HEK293 (cell line): ENCODE results near the gene DPH2.

Experiments used
- CTCF ChIA-PET: fragments of 350-600 bp; formaldehyde crosslinking; extraction: SDS; loops from one replicate; lab custom pipeline; 2021; ENCODE audit warnings: antibody characterized with exemption; lab: Yijun Ruan, JAX
- POLR2A ChIA-PET: fragments of 300-600 bp; formaldehyde crosslinking; extraction: SDS; loops from one replicate; lab custom pipeline; 2020; ENCODE audit warnings: antibody characterized with exemption, inconsistent platforms; lab: Yijun Ruan, JAX
- H3K27ac ChIP-seq: fragments of 200-500 bp; sonication (Bioruptor generic); 2 replicates; pipeline ENCODE4 v1.5.1; 2014; ENCODE audit warnings: low read depth, low read length, control low read depth, inconsistent platforms; ENCODE audit errors: extremely low read depth
- H3K36me3 ChIP-seq, 2 experiments: fragments of 200-500 bp in 1 of 2; sonication (Bioruptor generic) in 1 of 2; 1 replicate in 1 of 2; 2 replicates in 1 of 2; pipeline ENCODE4 v1.5.1; 2014 to 2017; ENCODE audit warnings: inconsistent platforms in 2 of 2, low read length in 2 of 2; ENCODE audit not compliant: control insufficient read depth in 2 of 2, insufficient read depth in 1 of 2
- H3K4me1 ChIP-seq: fragments of 200-500 bp; sonication (Bioruptor generic); 2 replicates; pipeline ENCODE4 v1.5.1; 2014; ENCODE audit warnings: mild to moderate bottlenecking, low read length, inconsistent platforms; ENCODE audit not compliant: control insufficient read depth, insufficient read depth
- H3K4me3 ChIP-seq: 2 replicates; pipeline ENCODE4 v1.5.1; 2011; ENCODE audit warnings: low read depth, mild to moderate bottlenecking, control low read depth, low read length, moderate library complexity
- H3K9me3 ChIP-seq: fragments of 200-500 bp; sonication (Bioruptor generic); 2 replicates; pipeline ENCODE4 v1.5.1; 2014; ENCODE audit warnings: low read depth, low read length, inconsistent platforms; ENCODE audit not compliant: control insufficient read depth, insufficient read depth
- GLIS2 ChIP-seq: fragments of 450-650 bp; formaldehyde crosslinking; IDR thresholded peaks from 2 replicates; pipeline ENCODE4 v1.5.1; 2016; ENCODE audit warnings: missing biosample characterization, missing genetic modification characterization
- HOXD13 ChIP-seq: sonication (generic); formaldehyde crosslinking; IDR thresholded peaks from 2 replicates; pipeline ENCODE4 v1.8.0; 2022; ENCODE audit warnings: missing genetic modification reagents, borderline replicate concordance
- TCF7L2 ChIP-seq: IDR thresholded peaks from 2 replicates; pipeline ENCODE4 v1.6.1; 2011; ENCODE audit warnings: low read depth, mild to moderate bottlenecking, inconsistent platforms, low read length, moderate library complexity, borderline replicate concordance
- ZBTB10 ChIP-seq: fragments of 450-650 bp; formaldehyde crosslinking; IDR thresholded peaks from 2 replicates; pipeline ENCODE4 v1.5.1; 2016; ENCODE audit warnings: missing biosample characterization, missing genetic modification characterization
- ZFHX2 ChIP-seq: fragments of 450-650 bp; formaldehyde crosslinking; conservative IDR thresholded peaks from 2 replicates; pipeline ENCODE4 v1.5.1; 2016; ENCODE audit warnings: missing biosample characterization, missing genetic modification characterization
- ZNF121 ChIP-seq: fragments of 450-650 bp; formaldehyde crosslinking; IDR thresholded peaks from 2 replicates; pipeline ENCODE4 v1.5.1; 2016; ENCODE audit warnings: missing biosample characterization, missing genetic modification characterization
- ZNF138 ChIP-seq: fragments of 450-650 bp; formaldehyde crosslinking; IDR thresholded peaks from 2 replicates; pipeline ENCODE4 v1.5.1; 2016; ENCODE audit warnings: missing biosample characterization, missing genetic modification characterization, borderline replicate concordance
- ZNF140 ChIP-seq: fragments of 450-650 bp; formaldehyde crosslinking; IDR thresholded peaks from 2 replicates; pipeline ENCODE4 v1.5.1; 2016; ENCODE audit warnings: missing biosample characterization, missing genetic modification characterization
- ZNF341 ChIP-seq: fragments of 450-650 bp; formaldehyde crosslinking; IDR thresholded peaks from 2 replicates; pipeline ENCODE4; 2016; ENCODE audit warnings: low read depth, missing biosample characterization, missing genetic modification characterization
- ZNF37A ChIP-seq: fragments of 450-650 bp; IDR thresholded peaks from 2 replicates; pipeline ENCODE4 v1.5.1; 2018; ENCODE audit warnings: missing biosample characterization, missing genetic modification characterization
- ZNF473 ChIP-seq: fragments of 450-650 bp; formaldehyde crosslinking; IDR thresholded peaks from 2 replicates; pipeline ENCODE4 v1.5.1; 2017; ENCODE audit warnings: missing biosample characterization, missing genetic modification characterization
- ZNF529 ChIP-seq: fragments of 450-650 bp; formaldehyde crosslinking; IDR thresholded peaks from 2 replicates; pipeline ENCODE4 v1.5.1; 2017; ENCODE audit warnings: missing genetic modification characterization, missing biosample characterization; ENCODE audit not compliant: insufficient replicate concordance
- ZNF596 ChIP-seq: fragments of 450-650 bp; IDR thresholded peaks from 2 replicates; pipeline ENCODE4 v1.5.0; 2018; ENCODE audit warnings: missing biosample characterization, mild to moderate bottlenecking, missing genetic modification characterization, moderate library complexity
- ZNF621 ChIP-seq: fragments of 450-650 bp; formaldehyde crosslinking; IDR thresholded peaks from 2 replicates; pipeline ENCODE4 v1.5.1; 2017; ENCODE audit warnings: missing biosample characterization, missing genetic modification characterization
- ZNF664 ChIP-seq: fragments of 450-650 bp; formaldehyde crosslinking; IDR thresholded peaks from 2 replicates; pipeline ENCODE4 v1.5.1; 2016; ENCODE audit warnings: missing biosample characterization, missing genetic modification characterization
- ZNF670 ChIP-seq: fragments of 450-650 bp; formaldehyde crosslinking; IDR thresholded peaks from 2 replicates; pipeline ENCODE4 v1.5.1; 2016; ENCODE audit warnings: missing biosample characterization, missing genetic modification characterization, low read depth
- ZNF701 ChIP-seq: fragments of 450-650 bp; formaldehyde crosslinking; IDR thresholded peaks from 2 replicates; pipeline ENCODE4 v1.5.1; 2016; ENCODE audit warnings: missing biosample characterization, missing genetic modification characterization
- ZNF785 ChIP-seq: fragments of 450-650 bp; formaldehyde crosslinking; IDR thresholded peaks from 2 replicates; pipeline ENCODE4 v1.5.1; 2016; ENCODE audit warnings: missing biosample characterization, missing genetic modification characterization
- TF ChIP-seq, protein P1 (sequence below): fragments of 450-650 bp; formaldehyde crosslinking; IDR thresholded peaks from 2 replicates; pipeline ENCODE4 v1.5.1; 2016; ENCODE audit warnings: missing biosample characterization, missing genetic modification characterization
- TF ChIP-seq, protein P2 (sequence below): fragments of 450-650 bp; formaldehyde crosslinking; IDR thresholded peaks from 2 replicates; pipeline ENCODE4 v1.5.1; 2017; ENCODE audit warnings: missing biosample characterization, missing genetic modification characterization
- TF ChIP-seq, protein P3 (sequence below): fragments of 450-650 bp; formaldehyde crosslinking; conservative IDR thresholded peaks from 2 replicates; pipeline ENCODE4 v1.5.1; 2016; ENCODE audit warnings: low read depth, missing biosample characterization, missing genetic modification characterization
- TF ChIP-seq, protein P4 (sequence below): fragments of 450-650 bp; formaldehyde crosslinking; IDR thresholded peaks from 2 replicates; pipeline ENCODE4 v1.5.1; 2016; ENCODE audit warnings: missing biosample characterization, missing genetic modification characterization
- TF ChIP-seq, protein P5 (sequence below): fragments of 450-650 bp; formaldehyde crosslinking; IDR thresholded peaks from 2 replicates; pipeline ENCODE4 v1.5.1; 2016; ENCODE audit warnings: missing biosample characterization, missing genetic modification characterization, borderline replicate concordance

DPH2 gene

GRCh38 chr1:43958351-43959255 is 11.2 kb upstream of the DPH2 start:
- CTCF ChIA-PET: interaction anchor here (1.1 kb wide), 1 partner anchor 24 kb away, joined by 5 read pairs; no protein-coding TSS in a partner anchor
- H3K9me3 ChIP-seq: no peaks in the 10 kb centered on the region
- H3K36me3 ChIP-seq: peaks cover 0 to 89% of the 10 kb centered on the region in 2 experiments; a peak in 1 of 3 replicates
- H3K27ac ChIP-seq: no peak overlapping the region
- POLR2A ChIA-PET: interaction anchor here (2.0 kb wide), 1 partner anchor 12 kb away, joined by 11 read pairs; the partner anchor contains the start of gene IPO13
- no peak overlapping the region for H3K4me3 ChIP-seq
- no peaks in the 10 kb centered on the region for H3K4me1 ChIP-seq
- TF ChIP-seq ZNF621 (tag by site-specific recombination) (no peak), ZNF664 (no peak), ZNF37A (tag by site-specific recombination) (no peak), ZFHX2 (tag by site-specific recombination) (peak; percentile 99), ZNF529 (no peak), GLIS2 (no peak), ZNF121 (no peak), ZBTB10 (no peak), ZNF596 (tag by site-specific recombination) (no peak), HOXD13 (CRISPR knock-in tag) (no peak), TCF7L2 (no peak), ZNF701 (tag by site-specific recombination) (no peak), ZNF140 (tag by site-specific recombination) (no peak), ZNF341 (no peak), ZNF670 (tag by site-specific recombination) (no peak), ZNF473 (tag by site-specific recombination) (no peak), ZNF138 (no peak), ZNF785 (tag by site-specific recombination) (no peak)
- TF ChIP-seq, protein P1, sequence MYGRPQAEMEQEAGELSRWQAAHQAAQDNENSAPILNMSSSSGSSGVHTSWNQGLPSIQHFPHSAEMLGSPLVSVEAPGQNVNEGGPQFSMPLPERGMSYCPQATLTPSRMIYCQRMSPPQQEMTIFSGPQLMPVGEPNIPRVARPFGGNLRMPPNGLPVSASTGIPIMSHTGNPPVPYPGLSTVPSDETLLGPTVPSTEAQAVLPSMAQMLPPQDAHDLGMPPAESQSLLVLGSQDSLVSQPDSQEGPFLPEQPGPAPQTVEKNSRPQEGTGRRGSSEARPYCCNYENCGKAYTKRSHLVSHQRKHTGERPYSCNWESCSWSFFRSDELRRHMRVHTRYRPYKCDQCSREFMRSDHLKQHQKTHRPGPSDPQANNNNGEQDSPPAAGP (tag by site-specific recombination): peak; percentile 55; the same call in 1 of the 2 replicates
- TF ChIP-seq, protein P2, sequence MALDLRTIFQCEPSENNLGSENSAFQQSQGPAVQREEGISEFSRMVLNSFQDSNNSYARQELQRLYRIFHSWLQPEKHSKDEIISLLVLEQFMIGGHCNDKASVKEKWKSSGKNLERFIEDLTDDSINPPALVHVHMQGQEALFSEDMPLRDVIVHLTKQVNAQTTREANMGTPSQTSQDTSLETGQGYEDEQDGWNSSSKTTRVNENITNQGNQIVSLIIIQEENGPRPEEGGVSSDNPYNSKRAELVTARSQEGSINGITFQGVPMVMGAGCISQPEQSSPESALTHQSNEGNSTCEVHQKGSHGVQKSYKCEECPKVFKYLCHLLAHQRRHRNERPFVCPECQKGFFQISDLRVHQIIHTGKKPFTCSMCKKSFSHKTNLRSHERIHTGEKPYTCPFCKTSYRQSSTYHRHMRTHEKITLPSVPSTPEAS (tag by site-specific recombination): no peak
- TF ChIP-seq, protein P3, sequence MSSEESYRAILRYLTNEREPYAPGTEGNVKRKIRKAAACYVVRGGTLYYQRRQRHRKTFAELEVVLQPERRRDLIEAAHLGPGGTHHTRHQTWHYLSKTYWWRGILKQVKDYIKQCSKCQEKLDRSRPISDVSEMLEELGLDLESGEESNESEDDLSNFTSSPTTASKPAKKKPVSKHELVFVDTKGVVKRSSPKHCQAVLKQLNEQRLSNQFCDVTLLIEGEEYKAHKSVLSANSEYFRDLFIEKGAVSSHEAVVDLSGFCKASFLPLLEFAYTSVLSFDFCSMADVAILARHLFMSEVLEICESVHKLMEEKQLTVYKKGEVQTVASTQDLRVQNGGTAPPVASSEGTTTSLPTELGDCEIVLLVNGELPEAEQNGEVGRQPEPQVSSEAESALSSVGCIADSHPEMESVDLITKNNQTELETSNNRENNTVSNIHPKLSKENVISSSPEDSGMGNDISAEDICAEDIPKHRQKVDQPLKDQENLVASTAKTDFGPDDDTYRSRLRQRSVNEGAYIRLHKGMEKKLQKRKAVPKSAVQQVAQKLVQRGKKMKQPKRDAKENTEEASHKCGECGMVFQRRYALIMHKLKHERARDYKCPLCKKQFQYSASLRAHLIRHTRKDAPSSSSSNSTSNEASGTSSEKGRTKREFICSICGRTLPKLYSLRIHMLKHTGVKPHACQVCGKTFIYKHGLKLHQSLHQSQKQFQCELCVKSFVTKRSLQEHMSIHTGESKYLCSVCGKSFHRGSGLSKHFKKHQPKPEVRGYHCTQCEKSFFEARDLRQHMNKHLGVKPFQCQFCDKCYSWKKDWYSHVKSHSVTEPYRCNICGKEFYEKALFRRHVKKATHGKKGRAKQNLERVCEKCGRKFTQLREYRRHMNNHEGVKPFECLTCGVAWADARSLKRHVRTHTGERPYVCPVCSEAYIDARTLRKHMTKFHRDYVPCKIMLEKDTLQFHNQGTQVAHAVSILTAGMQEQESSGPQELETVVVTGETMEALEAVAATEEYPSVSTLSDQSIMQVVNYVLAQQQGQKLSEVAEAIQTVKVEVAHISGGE: no peak
- TF ChIP-seq, protein P4, sequence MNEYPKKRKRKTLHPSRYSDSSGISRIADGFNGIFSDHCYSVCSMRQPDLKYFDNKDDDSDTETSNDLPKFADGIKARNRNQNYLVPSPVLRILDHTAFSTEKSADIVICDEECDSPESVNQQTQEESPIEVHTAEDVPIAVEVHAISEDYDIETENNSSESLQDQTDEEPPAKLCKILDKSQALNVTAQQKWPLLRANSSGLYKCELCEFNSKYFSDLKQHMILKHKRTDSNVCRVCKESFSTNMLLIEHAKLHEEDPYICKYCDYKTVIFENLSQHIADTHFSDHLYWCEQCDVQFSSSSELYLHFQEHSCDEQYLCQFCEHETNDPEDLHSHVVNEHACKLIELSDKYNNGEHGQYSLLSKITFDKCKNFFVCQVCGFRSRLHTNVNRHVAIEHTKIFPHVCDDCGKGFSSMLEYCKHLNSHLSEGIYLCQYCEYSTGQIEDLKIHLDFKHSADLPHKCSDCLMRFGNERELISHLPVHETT: peak; percentile 77; the same call in 1 of the 2 replicates
- TF ChIP-seq, protein P5, sequence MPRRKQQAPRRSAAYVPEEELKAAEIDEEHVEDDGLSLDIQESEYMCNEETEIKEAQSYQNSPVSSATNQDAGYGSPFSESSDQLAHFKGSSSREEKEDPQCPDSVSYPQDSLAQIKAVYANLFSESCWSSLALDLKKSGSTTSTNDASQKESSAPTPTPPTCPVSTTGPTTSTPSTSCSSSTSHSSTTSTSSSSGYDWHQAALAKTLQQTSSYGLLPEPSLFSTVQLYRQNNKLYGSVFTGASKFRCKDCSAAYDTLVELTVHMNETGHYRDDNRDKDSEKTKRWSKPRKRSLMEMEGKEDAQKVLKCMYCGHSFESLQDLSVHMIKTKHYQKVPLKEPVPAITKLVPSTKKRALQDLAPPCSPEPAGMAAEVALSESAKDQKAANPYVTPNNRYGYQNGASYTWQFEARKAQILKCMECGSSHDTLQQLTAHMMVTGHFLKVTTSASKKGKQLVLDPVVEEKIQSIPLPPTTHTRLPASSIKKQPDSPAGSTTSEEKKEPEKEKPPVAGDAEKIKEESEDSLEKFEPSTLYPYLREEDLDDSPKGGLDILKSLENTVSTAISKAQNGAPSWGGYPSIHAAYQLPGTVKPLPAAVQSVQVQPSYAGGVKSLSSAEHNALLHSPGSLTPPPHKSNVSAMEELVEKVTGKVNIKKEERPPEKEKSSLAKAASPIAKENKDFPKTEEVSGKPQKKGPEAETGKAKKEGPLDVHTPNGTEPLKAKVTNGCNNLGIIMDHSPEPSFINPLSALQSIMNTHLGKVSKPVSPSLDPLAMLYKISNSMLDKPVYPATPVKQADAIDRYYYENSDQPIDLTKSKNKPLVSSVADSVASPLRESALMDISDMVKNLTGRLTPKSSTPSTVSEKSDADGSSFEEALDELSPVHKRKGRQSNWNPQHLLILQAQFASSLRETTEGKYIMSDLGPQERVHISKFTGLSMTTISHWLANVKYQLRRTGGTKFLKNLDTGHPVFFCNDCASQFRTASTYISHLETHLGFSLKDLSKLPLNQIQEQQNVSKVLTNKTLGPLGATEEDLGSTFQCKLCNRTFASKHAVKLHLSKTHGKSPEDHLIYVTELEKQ (tag by site-specific recombination): 0 out of 2 replicates have a peak, but pooled peaks have one; percentile 27
